GM23338 (cell line): ENCODE results near the gene ST6GALNAC3. TPM values are rescaled to one million over a fixed set of nuclear protein-coding genes. Genes with fewer than 3 reads are reported as not detected.

Source experiments
- ATAC-seq: fragments of 200-7000 bp; cut with Tn5 transposase; 3 replicates; pipeline ENCODE4 v1.9.1; 2020
- DNase-seq: peaks from one replicate; pipeline ENCODE4 v3.0.0-alpha.2; 2015; ENCODE audit warnings: low spot score
- H2AFZ ChIP-seq: fragments of 200-600 bp; sonication (generic); 2 replicates; pipeline ENCODE4 v1.8.0; 2016; ENCODE audit warnings: antibody characterized with exemption, mild to moderate bottlenecking, moderate library complexity
- H3F3A ChIP-seq: fragments of 200-600 bp; sonication (generic); replicated peaks from 2 replicates; pipeline ENCODE4 v1.8.0; 2017; ENCODE audit warnings: antibody characterized with exemption, mixed run types, low read depth
- H3K27ac ChIP-seq: fragments of 200-600 bp; sonication (generic); 2 replicates; pipeline ENCODE4 v1.6.1; 2016; ENCODE audit warnings: low read depth
- H3K27me3 ChIP-seq: fragments of 200-600 bp; sonication (generic); 2 replicates; pipeline ENCODE4 v1.8.0; 2016; ENCODE audit warnings: mild to moderate bottlenecking, mixed run types, moderate library complexity; ENCODE audit not compliant: insufficient read depth
- H3K36me3 ChIP-seq: fragments of 200-600 bp; sonication (generic); 2 replicates; pipeline ENCODE4 v1.8.0; 2016; ENCODE audit warnings: mild to moderate bottlenecking; ENCODE audit not compliant: insufficient read depth
- H3K4me1 ChIP-seq: fragments of 200-600 bp; sonication (generic); 2 replicates; pipeline ENCODE4 v1.8.0; 2016; ENCODE audit warnings: mild to moderate bottlenecking, moderate library complexity; ENCODE audit not compliant: insufficient read depth
- H3K4me2 ChIP-seq: fragments of 200-600 bp; sonication (generic); 2 replicates; pipeline ENCODE4 v1.7.1; 2017; ENCODE audit warnings: mixed run types
- H3K4me3 ChIP-seq: fragments of 200-600 bp; sonication (generic); 2 replicates; pipeline ENCODE4 v1.6.1; 2016; ENCODE audit warnings: mixed run types
- H3K79me2 ChIP-seq: fragments of 200-600 bp; sonication (generic); replicated peaks from 2 replicates; pipeline ENCODE4 v1.8.0; 2017; ENCODE audit warnings: mild to moderate bottlenecking; ENCODE audit not compliant: insufficient read depth
- H3K9me2 ChIP-seq: fragments of 200-600 bp; sonication (generic); 2 replicates; pipeline ENCODE4 v1.8.0; 2017; ENCODE audit not compliant: insufficient read depth
- H4K20me1 ChIP-seq: fragments of 200-600 bp; sonication (generic); replicated peaks from 2 replicates; pipeline ENCODE4 v1.8.0; 2017; ENCODE audit warnings: mild to moderate bottlenecking; ENCODE audit not compliant: insufficient read depth
- H3K27ac Mint-ChIP-seq: 2 replicates; pipeline ENCODE4 v1.8.0; 2020; ENCODE audit warnings: inconsistent platforms, mild to moderate bottlenecking, moderate library complexity, mixed read lengths
- H3K27me3 Mint-ChIP-seq: 3 replicates; pipeline ENCODE4 v1.8.0; 2022; ENCODE audit warnings: low read depth, mild to moderate bottlenecking, moderate library complexity, mixed read lengths, inconsistent platforms; ENCODE audit not compliant: insufficient read depth, poor library complexity
- H3K36me3 Mint-ChIP-seq: 3 replicates; pipeline ENCODE4 v1.8.0; 2021; ENCODE audit warnings: low read depth, mild to moderate bottlenecking, inconsistent platforms, moderate library complexity, mixed read lengths
- H3K4me1 Mint-ChIP-seq: 3 replicates; pipeline ENCODE4 v1.8.0; 2020; ENCODE audit warnings: mild to moderate bottlenecking, inconsistent platforms, mixed read lengths
- H3K4me3 Mint-ChIP-seq: 3 replicates; pipeline ENCODE4 v1.8.0; 2021; ENCODE audit warnings: moderate library complexity, mild to moderate bottlenecking, inconsistent platforms, mixed read lengths
- H3K9me3 Mint-ChIP-seq: 3 replicates; pipeline ENCODE4 v1.8.0; 2020; ENCODE audit warnings: moderate library complexity, mild to moderate bottlenecking, inconsistent platforms, mixed read lengths
- POLR2AphosphoS5 ChIP-seq: IDR thresholded peaks from 2 replicates; pipeline ENCODE4 v1.6.1; 2016; ENCODE audit warnings: antibody characterized with exemption, low read depth
- REST ChIP-seq: IDR thresholded peaks from one replicate; pipeline ENCODE4 v1.6.1; 2018; ENCODE audit warnings: antibody characterized with exemption; ENCODE audit not compliant: unreplicated experiment
- ZNF462 ChIP-seq: fragments of 250-450 bp; sonication (Bioruptor Pico); IDR thresholded peaks from 2 replicates; pipeline ENCODE4 v1.5.0; 2020; ENCODE audit warnings: mild to moderate bottlenecking, moderate library complexity
- polyA plus RNA-seq: library from polyadenylated mRNA; unstranded; fragments of >200 nt; fragmentation: Nextera tagmentation; extraction: Ambion mirVana; gene quantifications from 2 replicates; pipeline ENCODE4 v1.2.1, GENCODE V29; 2016
- total RNA-seq: library from RNA; depleted of rRNA; stranded (reverse); fragments of >200 nt; shearing (Covaris generic); gene quantifications from 2 replicates; pipeline ENCODE4 v1.2.3, GENCODE V29; 2014

Gene ST6GALNAC3
- total and polyA plus RNA-seq, 2 experiments from 2014 or later = 4.7 to 11.6 TPM

- H3K36me3 Mint-ChIP-seq = no peaks in the 10 kb centered on the region
- no peaks in the 10 kb centered on the region for H3K9me3 Mint-ChIP-seq
- peak; percentile 86 for TF ChIP-seq ZNF462 (CRISPR knock-in tag)
- no peak for TF ChIP-seq POLR2AphosphoS5
- no peak overlapping the region for H2AFZ ChIP-seq
- H4K20me1 ChIP-seq = no peaks in the 10 kb centered on the region; the same call in 1 of the 2 replicates
- no peaks in the 10 kb centered on the region for H3K27me3 Mint-ChIP-seq
- H3K4me1 ChIP-seq = peaks cover 12% of the 10 kb centered on the region; the same call in 1 of the 2 replicates
- H3K4me2 ChIP-seq = peak overlapping the region; percentile 21; the same call in 1 of the 2 replicates
- H3K79me2 ChIP-seq = no peaks in the 10 kb centered on the region
- ATAC-seq = peak; percentile 45
- no peak overlapping the region for H3K4me3 Mint-ChIP-seq
- H3K9me2 ChIP-seq = 0 out of 2 replicates have a peak, but pooled peaks cover 5% of the 10 kb centered on the region
- no peak overlapping the region for H3K27ac ChIP-seq
- H3K4me3 ChIP-seq = no peak overlapping the region
- peak; percentile 16 for DNase-seq
- no peaks in the 10 kb centered on the region for H3K27me3 ChIP-seq
- H3K4me1 Mint-ChIP-seq = peaks cover 30% of the 10 kb centered on the region
- H3K27ac Mint-ChIP-seq = peak overlapping the region; percentile 57
- no peaks in the 10 kb centered on the region for H3K36me3 ChIP-seq
- H3F3A ChIP-seq = no peaks in the 10 kb centered on the region
These were observed 420.3 kb downstream of the ST6GALNAC3 start for GRCh38 chr1:76494807-76495206.

GRCh38 chr1:76496871-76497270 lies 422.3 kb downstream of the ST6GALNAC3 start:
- no peaks in the 10 kb centered on the region for H3K36me3 Mint-ChIP-seq
- Histone ChIP-seq H3K27me3 (no peaks in the 10 kb centered on the region), H3K27ac (no peak overlapping the region), H4K20me1 (no peaks in the 10 kb centered on the region; the same call in 1 of the 2 replicates), H3K4me1 (peaks cover 28% of the 10 kb centered on the region), H2AFZ (no peak overlapping the region), H3K9me2 (0 out of 2 replicates have a peak, but pooled peaks cover 1% of the 10 kb centered on the region), H3K4me2 (no peak overlapping the region), H3F3A (no peaks in the 10 kb centered on the region), H3K36me3 (no peaks in the 10 kb centered on the region), H3K4me3 (no peak overlapping the region), H3K79me2 (no peaks in the 10 kb centered on the region)
- peaks cover 49% of the 10 kb centered on the region for H3K4me1 Mint-ChIP-seq
- no peak for DNase-seq
- H3K9me3 Mint-ChIP-seq = no peaks in the 10 kb centered on the region
- ATAC-seq = no peak
- H3K4me3 Mint-ChIP-seq = no peak overlapping the region
- 0 out of 2 replicates have a peak overlapping the region, but pooled peaks have one; percentile 10 for H3K27ac Mint-ChIP-seq
- no peaks in the 10 kb centered on the region for H3K27me3 Mint-ChIP-seq
- no peak for TF ChIP-seq REST
